Measurements from ENCODE around the gene MXD3. TPM values are rescaled to one million over a fixed set of nuclear protein-coding genes. Genes with fewer than 3 reads are reported as not detected.
"Not testable (repeated sequence)": the region's sequence is repeated elsewhere in the genome, so short reads cannot be mapped to it uniquely, and the experiment has no call there.

MXD3 gene
- polyA plus RNA-seq, 4 donors, result 9.7 to 30.3 (median 26.1) TPM

GRCh38 chr5:177275883-177276282 lies 35.8 kb downstream of the MXD3 start:
- no peak for DNase-seq (ENCODE audit: low read depth in 4 of 4, low spot score in 2 of 4)

GRCh38 chr5:177271113-177271512 lies 40.6 kb downstream of the MXD3 start:
- DNase-seq (ENCODE audit: low read depth in 4 of 4, low spot score in 2 of 4), result no peak

DNA sequence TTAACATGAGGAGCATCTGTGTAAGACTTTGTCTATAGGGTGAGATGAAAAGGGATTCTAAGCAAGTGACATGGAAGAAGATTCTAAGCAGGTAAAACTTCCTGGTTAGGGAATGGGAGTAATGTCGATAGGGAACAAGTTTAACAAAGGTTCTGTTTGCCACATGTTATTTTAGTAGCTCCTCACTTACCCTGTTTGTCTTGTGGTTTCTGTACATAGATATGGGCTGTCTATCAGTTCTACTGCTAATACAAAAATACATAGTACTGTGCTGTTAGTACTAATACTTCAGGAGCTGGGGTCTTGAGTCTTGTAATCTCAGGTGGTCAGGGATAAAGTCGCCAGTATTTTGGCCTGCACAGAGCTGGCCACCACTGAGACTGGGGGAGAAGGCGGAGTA lies 41.0 kb downstream of the MXD3 start:
- no peak for DNase-seq (ENCODE audit: low read depth in 4 of 4, low spot score in 2 of 4)

DNA sequence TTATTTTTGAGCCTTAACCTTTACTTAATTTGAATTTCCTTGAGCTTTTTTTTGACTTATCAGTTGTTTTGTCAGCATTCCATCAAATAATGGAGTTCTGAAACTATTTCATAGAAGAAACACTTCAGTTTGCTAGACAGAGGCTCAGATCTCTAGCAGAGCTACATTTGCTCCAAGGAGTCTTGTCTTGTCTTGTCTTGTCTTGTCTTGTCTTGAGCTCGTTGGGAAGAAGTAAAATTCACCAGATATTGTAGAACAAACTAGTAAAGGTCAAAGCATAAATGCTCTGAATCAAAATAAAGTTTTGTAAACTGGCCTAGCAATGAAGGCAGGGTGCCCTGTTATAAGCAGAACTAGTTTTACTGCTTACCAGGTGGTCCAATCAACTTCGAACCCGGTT lies 41.7 kb downstream of the MXD3 start:
- DNase-seq (ENCODE audit: low read depth in 4 of 4, low spot score in 2 of 4), result no peak

DNA sequence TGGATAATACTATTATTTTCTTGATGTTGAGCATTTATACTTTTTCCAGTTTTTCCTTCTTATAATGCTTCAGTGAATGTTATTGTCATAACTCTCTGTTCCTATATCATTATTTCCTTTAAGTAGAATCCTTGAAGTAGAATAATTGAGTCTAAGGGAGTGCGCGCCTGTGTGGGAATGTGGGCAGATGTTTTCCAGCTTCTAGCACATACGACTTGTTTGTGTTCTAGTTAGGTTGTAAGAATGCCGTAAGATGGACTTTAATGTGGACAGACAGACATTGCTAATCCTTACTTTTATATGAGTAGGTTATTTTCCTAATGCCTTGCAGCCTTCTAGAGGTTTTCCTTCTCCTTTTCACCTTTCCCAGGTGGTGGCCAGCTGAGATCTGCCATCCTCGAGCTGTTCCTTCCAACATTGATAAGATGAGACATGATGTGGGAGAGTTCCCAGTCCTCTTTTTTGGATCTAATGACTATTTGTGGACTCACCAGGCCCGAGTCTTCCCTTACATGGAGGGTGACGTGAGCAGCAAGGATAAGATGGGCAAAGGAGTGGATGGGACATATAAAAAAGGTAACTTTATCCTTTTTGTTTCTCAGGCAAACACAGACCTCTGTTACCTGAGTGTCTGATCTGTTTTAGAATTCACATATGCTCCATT lies 42.3 kb downstream of the MXD3 start:
- DNase-seq (ENCODE audit: low read depth in 4 of 4, low spot score in 2 of 4), result no peak

DNA sequence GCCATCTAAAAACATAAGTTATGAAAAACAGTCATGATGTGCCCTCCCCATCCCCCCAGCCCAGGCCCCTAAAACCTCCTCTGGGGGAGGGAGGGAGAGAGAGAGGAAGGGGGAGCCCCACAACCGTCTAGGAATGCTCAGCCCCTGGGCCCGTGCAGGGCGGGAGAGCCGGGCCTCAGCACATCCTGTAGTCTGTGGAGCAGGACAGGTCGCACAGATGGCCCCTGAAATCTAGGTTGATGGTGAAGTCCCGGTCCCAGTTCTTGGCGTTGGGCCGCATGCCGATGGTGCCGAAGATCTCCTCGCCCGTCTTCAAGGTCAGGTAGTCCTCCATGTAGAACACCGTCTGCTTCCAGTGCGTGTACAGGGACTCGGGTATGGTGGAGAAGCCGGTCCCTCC lies 46.3 kb downstream of the MXD3 start:
- DNase-seq (ENCODE audit: low read depth in 4 of 4, low spot score in 2 of 4), result no peak

GRCh38 chr5:177264178-177264577 lies 47.5 kb downstream of the MXD3 start:
- DNase-seq (ENCODE audit: low read depth in 4 of 4, low spot score in 2 of 4), result no peak

GRCh38 chr5:177261510-177261909 lies 50.2 kb downstream of the MXD3 start:
- DNase-seq (ENCODE audit: low read depth in 4 of 4, low spot score in 2 of 4), result no peak

GRCh38 chr5:177260961-177261360 lies 50.7 kb downstream of the MXD3 start:
- DNase-seq (ENCODE audit: low read depth in 4 of 4, low spot score in 2 of 4), result no peak

- not testable (repeated sequence) for DNase-seq (ENCODE audit: low read depth in 4 of 4, low spot score in 2 of 4)
Observed at GRCh38 chr5:177258711-177259110, 53.0 kb downstream of the MXD3 start.

Other genes starting within 250 kb of the MXD3 start
- gene FGFR4, start 225.0 kb downstream of the MXD3 start, polyA plus RNA-seq (ENCODE audit: insufficient read length in 4 of 4), result 10 to 100 TPM; 45.0 to 92.9 (median 77.3) TPM
- 10 to 100 TPM; 52.7 to 64.9 (median 57.5) TPM for gene NSD1, start 178.1 kb downstream of the MXD3 start, polyA plus RNA-seq (ENCODE audit: insufficient read length in 4 of 4)
- gene RAB24, start 8.2 kb downstream of the MXD3 start, polyA plus RNA-seq (ENCODE audit: insufficient read length in 4 of 4), result 10 to 100 TPM; 27.6 to 42.0 (median 32.8) TPM
- 100 to 1,000 TPM; 115 to 154 (median 134) TPM for gene PRELID1, start 8.1 kb downstream of the MXD3 start, polyA plus RNA-seq (ENCODE audit: insufficient read length in 4 of 4)
- gene LMAN2, start 39.8 kb upstream of the MXD3 start, polyA plus RNA-seq (ENCODE audit: insufficient read length in 4 of 4), result 100 to 1,000 TPM; 123 to 145 (median 134) TPM
- gene RGS14, start 46.0 kb upstream of the MXD3 start, polyA plus RNA-seq (ENCODE audit: insufficient read length in 4 of 4), result 10 to 100 TPM in 3 of 4 donors, 1 to 10 TPM in 1; 9.5 to 24.9 (median 16.9) TPM
- 100 to 1,000 TPM; 115 to 254 (median 179) TPM for gene SLC34A1, start 72.5 kb upstream of the MXD3 start, polyA plus RNA-seq (ENCODE audit: insufficient read length in 4 of 4)
- gene PFN3, start 88.8 kb upstream of the MXD3 start, polyA plus RNA-seq (ENCODE audit: insufficient read length in 4 of 4), result 1 to 10 TPM in 2 of 4 donors, under 1 TPM in 2; 0.69 to 6.8 (median 2.5) TPM
- 10 to 100 TPM in 2 of 4 donors, 1 to 10 TPM in 2; 4.2 to 19.8 (median 10.8) TPM for gene F12, start 97.7 kb upstream of the MXD3 start, polyA plus RNA-seq (ENCODE audit: insufficient read length in 4 of 4)
- 10 to 100 TPM; 24.8 to 34.1 (median 29.4) TPM for gene GRK6, start 114.8 kb upstream of the MXD3 start, polyA plus RNA-seq (ENCODE audit: insufficient read length in 4 of 4)
- gene PRR7, start 134.9 kb upstream of the MXD3 start, polyA plus RNA-seq (ENCODE audit: insufficient read length in 4 of 4), result 1 to 10 TPM; 1.1 to 2.8 (median 2.3) TPM
- 100 to 1,000 TPM; 166 to 235 (median 214) TPM for gene DBN1, start 161.7 kb upstream of the MXD3 start, polyA plus RNA-seq (ENCODE audit: insufficient read length in 4 of 4)
- gene PDLIM7, start 185.7 kb upstream of the MXD3 start, polyA plus RNA-seq (ENCODE audit: insufficient read length in 4 of 4), result 100 to 1,000 TPM in 2 of 4 donors, 10 to 100 TPM in 2; 68.1 to 166 (median 130) TPM
- 1 to 10 TPM; 3.6 to 8.7 (median 5.2) TPM for gene DOK3, start 197.9 kb upstream of the MXD3 start, polyA plus RNA-seq (ENCODE audit: insufficient read length in 4 of 4)
- gene DDX41, start 205.1 kb upstream of the MXD3 start, polyA plus RNA-seq (ENCODE audit: insufficient read length in 4 of 4), result 100 to 1,000 TPM in 2 of 4 donors, 10 to 100 TPM in 2; 97.3 to 107 (median 102) TPM
- 100 to 1,000 TPM in 2 of 4 donors, 10 to 100 TPM in 2; 51.0 to 145 (median 87.2) TPM for gene FAM193B, start 242.7 kb upstream of the MXD3 start, polyA plus RNA-seq (ENCODE audit: insufficient read length in 4 of 4)